Measurements from ENCODE around the gene CFAP161.

The CFAP161 gene

GRCh38 chr15:81103857-81104256 is 30.2 kb upstream of the CFAP161 start:
- Histone ChIP-seq H3K27me3 (peaks cover 10% of the 10 kb centered on the region; the same call in 1 of the 2 replicates), H3K4me3 (ENCODE audit: low read depth, low read length) (no peak overlapping the region), H3K36me3 (no peaks in the 10 kb centered on the region), H3K9me3 (no peaks in the 10 kb centered on the region), H3K4me1 (no peaks in the 10 kb centered on the region)
- no peak for TF ChIP-seq CTCF (IDR thresholded peaks at IDR 0.05; ENCODE audit: low read depth, low read length)
- DNase-seq: no peak

- peaks cover 7% of the 10 kb centered on the region for H3K27me3 ChIP-seq
- H3K9me3 ChIP-seq: no peaks in the 10 kb centered on the region
- no peaks in the 10 kb centered on the region for H3K4me1 ChIP-seq
- no peak for TF ChIP-seq CTCF (IDR thresholded peaks at IDR 0.05; ENCODE audit: low read depth, low read length)
- DNase-seq: no peak
- no peaks in the 10 kb centered on the region for H3K36me3 ChIP-seq
- no peak overlapping the region for H3K4me3 ChIP-seq (ENCODE audit: low read depth, low read length)
Measured at GRCh38 chr15:81105545-81105944, 28.5 kb upstream of the CFAP161 start.

GRCh38 chr15:81106560-81106959 is 27.5 kb upstream of the CFAP161 start:
- no peaks in the 10 kb centered on the region for H3K36me3 ChIP-seq
- H3K4me1 ChIP-seq: no peaks in the 10 kb centered on the region
- H3K4me3 ChIP-seq (ENCODE audit: low read depth, low read length): no peak overlapping the region
- DNase-seq: peak; percentile 24
- H3K27me3 ChIP-seq: peaks cover 10% of the 10 kb centered on the region
- H3K9me3 ChIP-seq: no peaks in the 10 kb centered on the region
- TF ChIP-seq CTCF (IDR thresholded peaks at IDR 0.05; ENCODE audit: low read depth, low read length): peak; percentile 81

GRCh38 chr15:81107889-81108288 is 26.2 kb upstream of the CFAP161 start:
- no peak overlapping the region for H3K4me3 ChIP-seq (ENCODE audit: low read depth, low read length)
- no peak for DNase-seq
- H3K36me3 ChIP-seq: no peaks in the 10 kb centered on the region
- no peak for TF ChIP-seq CTCF (IDR thresholded peaks at IDR 0.05; ENCODE audit: low read depth, low read length)
- H3K9me3 ChIP-seq: no peaks in the 10 kb centered on the region
- H3K27me3 ChIP-seq: peaks cover 12% of the 10 kb centered on the region
- H3K4me1 ChIP-seq: no peaks in the 10 kb centered on the region

GRCh38 chr15:81108427-81108826 is 25.6 kb upstream of the CFAP161 start:
- peak; percentile 57 for TF ChIP-seq CTCF (IDR thresholded peaks at IDR 0.05; ENCODE audit: low read depth, low read length)
- Histone ChIP-seq H3K4me1 (no peaks in the 10 kb centered on the region), H3K36me3 (no peaks in the 10 kb centered on the region)

GRCh38 chr15:81111018-81111417 is 23.1 kb upstream of the CFAP161 start:
- no peaks in the 10 kb centered on the region for H3K4me1 ChIP-seq
- H3K9me3 ChIP-seq: no peaks in the 10 kb centered on the region
- DNase-seq: no peak
- no peaks in the 10 kb centered on the region for H3K36me3 ChIP-seq
- no peak for TF ChIP-seq CTCF (IDR thresholded peaks at IDR 0.05; ENCODE audit: low read depth, low read length)
- H3K27me3 ChIP-seq: peaks cover 27% of the 10 kb centered on the region
- no peak overlapping the region for H3K4me3 ChIP-seq (ENCODE audit: low read depth, low read length)

More at GRCh38 chr15:81108427-81108826, 25.6 kb upstream of the CFAP161 start:
- Histone ChIP-seq H3K27me3 (peaks cover 13% of the 10 kb centered on the region), H3K4me3 (ENCODE audit: low read depth, low read length) (no peak overlapping the region), H3K9me3 (no peaks in the 10 kb centered on the region)
- DNase-seq: peak; percentile 19
